Measurements from ENCODE around the gene CYP46A1. TPM values are rescaled to one million over a fixed set of nuclear protein-coding genes. Genes with fewer than 3 reads are reported as not detected.

CYP46A1 gene
- total RNA-seq, 1 experiment from 2014 or later: 0.30 TPM

GRCh38 chr14:99651953-99652746, 31.9 kb upstream of the CYP46A1 start:
- DNase-seq (ENCODE audit: unreplicated experiment): no peak
- POLR2A ChIA-PET: no interaction called here
- BruUV-seq (replicated peaks): no TSS peak

GRCh38 chr14:99654235-99654985, 29.7 kb upstream of the CYP46A1 start:
- no peaks in the 10 kb centered on the region for H3K9me3 Mint-ChIP-seq (ENCODE audit: unreplicated experiment)
- no peak overlapping the region for H3K4me3 Mint-ChIP-seq (ENCODE audit: unreplicated experiment)
- no peak overlapping the region for H3K27ac Mint-ChIP-seq (ENCODE audit: low read depth, unreplicated experiment)
- DNase-seq (ENCODE audit: unreplicated experiment): peak; percentile 70
- CTCF ChIA-PET: interaction anchor here (0.5 to 1.0 kb wide), 9 partner anchors 10 to 512 kb away, joined by 3 to 5 read pairs (median 3); partner anchors contain the start of gene HHIPL1
- no peaks in the 10 kb centered on the region for H3K36me3 Mint-ChIP-seq (ENCODE audit: insufficient read depth, unreplicated experiment)
- TF ChIP-seq, protein P1, sequence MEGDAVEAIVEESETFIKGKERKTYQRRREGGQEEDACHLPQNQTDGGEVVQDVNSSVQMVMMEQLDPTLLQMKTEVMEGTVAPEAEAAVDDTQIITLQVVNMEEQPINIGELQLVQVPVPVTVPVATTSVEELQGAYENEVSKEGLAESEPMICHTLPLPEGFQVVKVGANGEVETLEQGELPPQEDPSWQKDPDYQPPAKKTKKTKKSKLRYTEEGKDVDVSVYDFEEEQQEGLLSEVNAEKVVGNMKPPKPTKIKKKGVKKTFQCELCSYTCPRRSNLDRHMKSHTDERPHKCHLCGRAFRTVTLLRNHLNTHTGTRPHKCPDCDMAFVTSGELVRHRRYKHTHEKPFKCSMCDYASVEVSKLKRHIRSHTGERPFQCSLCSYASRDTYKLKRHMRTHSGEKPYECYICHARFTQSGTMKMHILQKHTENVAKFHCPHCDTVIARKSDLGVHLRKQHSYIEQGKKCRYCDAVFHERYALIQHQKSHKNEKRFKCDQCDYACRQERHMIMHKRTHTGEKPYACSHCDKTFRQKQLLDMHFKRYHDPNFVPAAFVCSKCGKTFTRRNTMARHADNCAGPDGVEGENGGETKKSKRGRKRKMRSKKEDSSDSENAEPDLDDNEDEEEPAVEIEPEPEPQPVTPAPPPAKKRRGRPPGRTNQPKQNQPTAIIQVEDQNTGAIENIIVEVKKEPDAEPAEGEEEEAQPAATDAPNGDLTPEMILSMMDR (IDR thresholded peaks at IDR 0.05; ENCODE audit: unreplicated experiment): no peak
- peaks cover 9% of the 10 kb centered on the region for H3K4me1 Mint-ChIP-seq (ENCODE audit: insufficient read depth, unreplicated experiment)
- POLR2A ChIA-PET: interaction anchor here (0.7 to 0.9 kb wide), 3 partner anchors 14 to 30 kb away, joined by 3 read pairs; partner anchors contain the start of gene CYP46A1
- intact Hi-C loops (cut with micrococcal nuclease): no loop called here
- peaks cover 16% of the 10 kb centered on the region for H3K27me3 Mint-ChIP-seq (ENCODE audit: insufficient read depth, unreplicated experiment)
- no TSS peak for BruUV-seq (replicated peaks)

More at GRCh38 chr14:99651953-99652746, 31.9 kb upstream of the CYP46A1 start:
- Mint-ChIP-seq H3K4me3 (ENCODE audit: unreplicated experiment) (no peak overlapping the region), H3K36me3 (ENCODE audit: insufficient read depth, unreplicated experiment) (no peaks in the 10 kb centered on the region), H3K27me3 (ENCODE audit: insufficient read depth, unreplicated experiment) (peaks cover under 1% of the 10 kb centered on the region), H3K9me3 (ENCODE audit: unreplicated experiment) (no peaks in the 10 kb centered on the region), H3K27ac (ENCODE audit: low read depth, unreplicated experiment) (no peak overlapping the region), H3K4me1 (ENCODE audit: insufficient read depth, unreplicated experiment) (peaks cover 14% of the 10 kb centered on the region)
- CTCF ChIA-PET: no interaction called here
- intact Hi-C loops (cut with micrococcal nuclease): no loop called here
- TF ChIP-seq, protein P1 (IDR thresholded peaks at IDR 0.05; ENCODE audit: unreplicated experiment): no peak

DNA sequence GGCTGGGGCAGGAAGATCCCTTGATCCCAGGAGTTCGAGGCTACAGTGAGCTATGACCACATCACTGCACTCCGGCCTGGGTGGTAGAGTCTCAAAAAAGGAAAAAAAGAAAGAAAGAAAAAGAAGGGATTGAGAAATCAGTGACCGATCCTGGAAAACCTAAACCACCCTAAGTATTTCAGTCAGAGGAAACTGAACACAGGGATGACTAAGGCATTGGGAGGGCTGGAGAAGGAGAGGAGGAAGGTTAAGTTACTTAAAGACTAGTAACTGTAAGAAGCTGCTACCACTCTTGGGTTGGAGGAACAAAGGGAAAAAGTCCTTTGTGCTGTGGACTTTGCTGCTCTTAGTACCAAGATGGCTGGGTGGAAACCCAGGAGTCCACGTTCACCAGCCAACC, 28.6 kb upstream of the CYP46A1 start:
- no peak for DNase-seq (ENCODE audit: unreplicated experiment)
- Mint-ChIP-seq H3K4me1 (ENCODE audit: insufficient read depth, unreplicated experiment) (peaks cover 6% of the 10 kb centered on the region), H3K9me3 (ENCODE audit: unreplicated experiment) (no peaks in the 10 kb centered on the region), H3K27me3 (ENCODE audit: insufficient read depth, unreplicated experiment) (peaks cover 16% of the 10 kb centered on the region), H3K27ac (ENCODE audit: low read depth, unreplicated experiment) (no peak overlapping the region), H3K4me3 (ENCODE audit: unreplicated experiment) (no peak overlapping the region), H3K36me3 (ENCODE audit: insufficient read depth, unreplicated experiment) (no peaks in the 10 kb centered on the region)
- intact Hi-C loops (cut with micrococcal nuclease): no loop called here
- CTCF ChIA-PET: interaction anchor here (1.1 to 1.5 kb wide), 3 partner anchors 8 to 244 kb away, joined by 3 to 7 read pairs (median 3); no protein-coding TSS in a partner anchor
- TF ChIP-seq, protein P1 (IDR thresholded peaks at IDR 0.05; ENCODE audit: unreplicated experiment): no peak
- POLR2A ChIA-PET: interaction anchor here (0.6 to 0.7 kb wide), 3 partner anchors 173 to 1599 kb away, joined by 3 to 4 read pairs (median 3); partner anchors contain the start of gene SETD3
- no TSS peak for BruUV-seq (replicated peaks)

- ChIA-PET CTCF (interaction anchor here (0.6 to 1.5 kb wide), 4 partner anchors 9 to 243 kb away, joined by 3 to 7 read pairs (median 3); no protein-coding TSS in a partner anchor), POLR2A (interaction anchor here (0.6 kb wide), 1 partner anchor 175 kb away, joined by 3 read pairs; the partner anchor contains the start of gene SETD3)
- no peaks in the 10 kb centered on the region for H3K36me3 Mint-ChIP-seq (ENCODE audit: insufficient read depth, unreplicated experiment)
- no TSS peak for BruUV-seq (replicated peaks)
- DNase-seq (ENCODE audit: unreplicated experiment): no peak
- TF ChIP-seq, protein P1 (IDR thresholded peaks at IDR 0.05; ENCODE audit: unreplicated experiment): no peak
- H3K9me3 Mint-ChIP-seq (ENCODE audit: unreplicated experiment): no peaks in the 10 kb centered on the region
- intact Hi-C loops (cut with micrococcal nuclease): no loop called here
- H3K27ac Mint-ChIP-seq (ENCODE audit: low read depth, unreplicated experiment): no peak overlapping the region
- H3K4me1 Mint-ChIP-seq (ENCODE audit: insufficient read depth, unreplicated experiment): peaks cover 6% of the 10 kb centered on the region
- H3K4me3 Mint-ChIP-seq (ENCODE audit: unreplicated experiment): no peak overlapping the region
- H3K27me3 Mint-ChIP-seq (ENCODE audit: insufficient read depth, unreplicated experiment): peaks cover 16% of the 10 kb centered on the region
These were observed 27.9 kb upstream of the CYP46A1 start for GRCh38 chr14:99656171-99656570.

All from MCF 10A (cell line).